BLaER1 (cell line): Measurements from ENCODE around the gene TP53.

Source experiments
- H3K27ac ChIP-seq: shearing (Covaris generic); formaldehyde crosslinking; 2 replicates; pipeline ENCODE4 v1.8.1; 2022
- H3K27me3 ChIP-seq: shearing (Covaris generic); formaldehyde crosslinking; 2 replicates; pipeline ENCODE4 v1.8.1; 2022
- H3K36me3 ChIP-seq: shearing (Covaris generic); formaldehyde crosslinking; 2 replicates; pipeline ENCODE4 v1.8.1; 2022
- H3K4me1 ChIP-seq: shearing (Covaris generic); formaldehyde crosslinking; 2 replicates; pipeline ENCODE4 v1.8.1; 2022
- H3K4me2 ChIP-seq: shearing (Covaris generic); formaldehyde crosslinking; 2 replicates; pipeline ENCODE4 v1.8.1; 2022
- H3K4me3 ChIP-seq: shearing (Covaris generic); formaldehyde crosslinking; 2 replicates; pipeline ENCODE4 v1.8.1; 2022
- H3K9ac ChIP-seq: shearing (Covaris generic); formaldehyde crosslinking; 2 replicates; pipeline ENCODE4 v1.8.1; 2022
- H3K9me3 ChIP-seq: shearing (Covaris generic); formaldehyde crosslinking; 2 replicates; pipeline ENCODE4 v1.8.1; 2022
- H4K20me1 ChIP-seq: shearing (Covaris generic); formaldehyde crosslinking; 2 replicates; pipeline ENCODE4 v1.8.1; 2022
- Cebpa-rat ChIP-seq: shearing (Covaris generic); IDR thresholded peaks from 2 replicates; pipeline ENCODE4 v1.8.1; 2022

The TP53 gene

DNA sequence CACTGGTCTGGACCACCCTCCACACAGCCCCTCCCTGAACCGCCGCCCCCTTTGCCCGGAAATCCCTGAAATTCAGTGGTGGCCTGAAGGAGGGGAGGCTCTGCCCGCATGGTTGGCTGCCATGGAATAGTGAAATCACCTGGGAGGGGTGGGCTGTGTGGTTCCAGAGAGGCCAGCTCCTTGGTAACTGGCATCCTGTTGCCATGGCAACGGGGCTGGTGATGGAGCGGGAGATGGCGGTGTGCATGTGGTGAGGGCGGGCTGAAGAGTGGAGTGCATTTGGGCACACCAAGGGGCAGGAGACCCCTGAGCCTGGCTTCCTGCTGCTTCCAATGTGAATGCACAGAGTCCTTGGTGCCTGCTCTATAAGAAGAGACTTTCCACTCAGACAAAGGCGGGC is 20.2 kb upstream of the TP53 start:
- Histone ChIP-seq H3K27me3 (peaks cover 73% of the 10 kb centered on the region), H3K36me3 (peaks cover 10% of the 10 kb centered on the region), H3K4me1 (peaks cover 30% of the 10 kb centered on the region), H3K9ac (no peak overlapping the region), H3K4me2 (no peak overlapping the region), H3K9me3 (no peaks in the 10 kb centered on the region), H4K20me1 (peaks cover 50% of the 10 kb centered on the region), H3K4me3 (no peak overlapping the region), H3K27ac (no peak overlapping the region)
- no peak for TF ChIP-seq Cebpa-rat

GRCh38 chr17:7706631-7707354 is 19.5 kb upstream of the TP53 start:
- H3K27me3 ChIP-seq: peaks cover 66% of the 10 kb centered on the region
- H3K9me3 ChIP-seq: no peaks in the 10 kb centered on the region
- no peak for TF ChIP-seq Cebpa-rat
- peaks cover 57% of the 10 kb centered on the region for H4K20me1 ChIP-seq
- no peak overlapping the region for H3K4me3 ChIP-seq
- H3K27ac ChIP-seq: no peak overlapping the region
- H3K36me3 ChIP-seq: peaks cover 17% of the 10 kb centered on the region
- peaks cover 30% of the 10 kb centered on the region for H3K4me1 ChIP-seq
- H3K9ac ChIP-seq: no peak overlapping the region
- no peak overlapping the region for H3K4me2 ChIP-seq

GRCh38 chr17:7705269-7706255 is 18.3 kb upstream of the TP53 start:
- Histone ChIP-seq H4K20me1 (peaks cover 62% of the 10 kb centered on the region), H3K27ac (no peak overlapping the region), H3K9ac (no peak overlapping the region), H3K36me3 (peaks cover 29% of the 10 kb centered on the region), H3K27me3 (peaks cover 60% of the 10 kb centered on the region), H3K4me2 (peak overlapping the region; percentile 73), H3K4me3 (peak overlapping the region; percentile 59), H3K4me1 (peaks cover 28% of the 10 kb centered on the region), H3K9me3 (no peaks in the 10 kb centered on the region)
- no peak for TF ChIP-seq Cebpa-rat

DNA sequence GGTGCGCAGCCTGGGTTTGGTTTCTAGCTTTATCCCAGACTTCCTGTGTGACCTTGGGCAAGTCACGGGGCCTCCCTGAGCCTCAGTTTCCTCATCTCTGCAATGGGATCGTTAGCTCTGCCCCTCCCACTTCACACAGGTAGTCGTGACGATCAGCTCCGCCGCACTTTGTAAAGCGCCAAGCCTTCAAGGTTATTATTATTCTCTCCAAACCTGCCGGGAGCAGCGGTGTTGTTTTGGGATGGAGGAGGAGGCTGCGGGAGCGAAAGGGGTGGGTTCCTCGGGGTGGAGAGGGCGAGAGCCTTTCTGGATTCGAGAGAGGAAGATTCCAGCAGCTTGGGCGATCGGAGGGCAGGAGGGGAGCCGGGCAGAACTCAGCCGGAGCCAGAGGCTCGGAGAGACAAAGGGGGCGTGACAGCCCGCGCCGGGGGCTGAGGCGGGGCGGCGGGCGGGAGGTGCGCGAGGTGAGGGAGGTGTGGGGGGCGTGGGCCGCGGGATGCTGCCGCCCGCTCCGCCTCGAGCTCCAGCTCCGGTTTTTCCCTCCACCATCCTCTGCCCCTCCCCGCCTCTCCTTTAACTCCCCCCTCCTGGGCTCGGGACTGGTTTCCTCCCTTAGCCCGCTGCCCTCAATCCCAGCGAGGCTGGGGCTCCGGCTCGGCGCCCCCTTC is 17.4 kb upstream of the TP53 start, which contains the start of gene EFNB3:
EFNB3 (plus strand) TSS at position 602 of the 668 bp plus-strand sequence. CDS start 397 bp downstream, outside the sequence.
- H3K4me3 ChIP-seq: peak within 1 kb of the TSS; percentile 59
- H3K9ac ChIP-seq: no peak within 1 kb of the TSS

DNA sequence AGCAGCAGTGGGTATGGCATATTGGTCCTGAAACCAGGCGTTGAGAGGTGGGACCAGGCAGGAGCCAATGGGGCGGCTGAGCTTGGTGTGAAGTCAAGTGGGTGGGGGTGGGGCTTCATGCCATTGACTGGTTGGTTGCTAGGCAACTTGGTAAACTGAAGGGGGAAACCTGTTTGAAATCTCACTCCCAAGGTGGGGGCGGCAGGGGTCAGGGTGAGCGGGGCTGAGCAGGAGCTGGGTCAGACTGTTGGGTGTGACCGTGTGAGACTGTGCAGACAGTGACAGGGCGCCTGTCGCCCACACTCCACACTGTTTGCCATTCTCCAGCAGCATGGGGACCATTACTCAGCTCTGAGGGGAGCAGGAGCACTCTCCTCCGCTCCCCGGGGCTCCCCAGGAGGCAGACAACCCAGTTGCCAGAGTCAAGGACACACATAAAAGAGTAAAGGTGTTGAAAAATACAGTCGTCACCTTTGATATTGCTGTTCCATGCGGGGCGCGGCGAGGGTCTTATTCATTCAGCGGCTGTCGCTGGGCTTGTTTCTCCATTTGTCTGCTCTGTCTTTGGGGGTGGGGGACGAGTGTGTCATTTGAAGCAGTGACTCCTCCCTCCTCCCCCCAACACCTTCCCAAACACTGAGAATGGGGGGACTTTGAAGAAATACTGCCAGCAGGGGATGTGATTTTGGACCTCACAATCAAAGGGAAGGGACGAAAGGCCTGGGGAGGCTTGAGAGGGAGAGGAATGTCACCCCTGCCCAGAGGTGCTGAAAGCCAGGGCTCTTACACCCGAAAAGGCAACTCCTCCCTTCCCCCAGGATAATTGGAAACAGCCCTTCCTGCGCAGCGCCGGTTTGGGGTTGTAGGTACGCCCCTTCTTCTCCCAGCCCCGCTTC is 16.5 kb upstream of the TP53 start:
- Histone ChIP-seq H3K9me3 (no peaks in the 10 kb centered on the region), H4K20me1 (peaks cover 62% of the 10 kb centered on the region), H3K4me2 (0 out of 2 replicates have a peak overlapping the region, but pooled peaks have one; percentile 73), H3K27me3 (peaks cover 60% of the 10 kb centered on the region), H3K36me3 (peaks cover 42% of the 10 kb centered on the region), H3K9ac (no peak overlapping the region), H3K27ac (no peak overlapping the region), H3K4me3 (no peak overlapping the region), H3K4me1 (peaks cover 18% of the 10 kb centered on the region)
- TF ChIP-seq Cebpa-rat: no peak

More for the DNA sequence above, 17.4 kb upstream of the TP53 start, which contains the start of gene EFNB3:
- no peak within 1 kb of the TSS for H3K27ac ChIP-seq
- H3K9me3 ChIP-seq: no peaks in the 10 kb centered on the region
- peak within 1 kb of the TSS; percentile 73 for H3K4me2 ChIP-seq
- peaks cover 62% of the 10 kb centered on the region for H4K20me1 ChIP-seq
- no peak for TF ChIP-seq Cebpa-rat
- H3K4me1 ChIP-seq: peaks cover 21% of the 10 kb centered on the region
- peaks cover 60% of the 10 kb centered on the region for H3K27me3 ChIP-seq
- H3K36me3 ChIP-seq: peaks cover 37% of the 10 kb centered on the region

- Histone ChIP-seq H3K36me3 (peaks cover 50% of the 10 kb centered on the region), H3K4me2 (no peak overlapping the region), H3K27ac (no peak overlapping the region), H3K4me3 (no peak overlapping the region), H3K4me1 (peaks cover 18% of the 10 kb centered on the region), H3K9ac (no peak overlapping the region), H3K27me3 (peaks cover 52% of the 10 kb centered on the region), H4K20me1 (peaks cover 62% of the 10 kb centered on the region), H3K9me3 (no peaks in the 10 kb centered on the region)
- TF ChIP-seq Cebpa-rat: no peak
Measured at GRCh38 chr17:7702776-7703175, 15.5 kb upstream of the TP53 start.

- peaks cover 60% of the 10 kb centered on the region for H3K36me3 ChIP-seq
- H3K4me1 ChIP-seq: peaks cover 18% of the 10 kb centered on the region
- no peak overlapping the region for H3K27ac ChIP-seq
- peaks cover 42% of the 10 kb centered on the region for H3K27me3 ChIP-seq
- TF ChIP-seq Cebpa-rat: no peak
- no peak overlapping the region for H3K9ac ChIP-seq
- peaks cover 52% of the 10 kb centered on the region for H4K20me1 ChIP-seq
- no peaks in the 10 kb centered on the region for H3K9me3 ChIP-seq
- H3K4me2 ChIP-seq: no peak overlapping the region
- H3K4me3 ChIP-seq: no peak overlapping the region
Measured at GRCh38 chr17:7701681-7702080, 14.4 kb upstream of the TP53 start.

DNA sequence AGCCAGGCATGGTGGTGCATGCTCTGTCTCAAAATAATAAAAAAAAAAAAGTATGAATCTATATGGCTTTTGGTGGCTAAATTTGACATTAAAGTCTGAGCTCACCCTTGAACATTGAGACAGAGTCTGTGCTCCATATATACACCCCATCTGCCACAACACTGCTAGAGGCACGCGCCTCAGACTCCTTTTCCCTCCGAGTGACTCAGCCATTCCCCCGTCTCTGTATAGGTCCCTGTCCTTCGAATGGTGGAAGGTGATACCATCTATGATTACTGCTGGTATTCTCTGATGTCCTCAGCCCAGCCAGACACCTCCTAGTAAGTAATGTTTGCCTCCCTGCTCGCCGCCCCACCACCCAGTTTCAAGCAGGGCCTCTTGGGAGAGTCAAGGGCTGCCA is 13.2 kb upstream of the TP53 start:
- H3K27ac ChIP-seq: no peak overlapping the region
- no peak overlapping the region for H3K4me2 ChIP-seq
- H3K4me3 ChIP-seq: no peak overlapping the region
- H3K36me3 ChIP-seq: peaks cover 68% of the 10 kb centered on the region
- no peak overlapping the region for H3K9ac ChIP-seq
- peaks cover 40% of the 10 kb centered on the region for H4K20me1 ChIP-seq
- peaks cover 11% of the 10 kb centered on the region for H3K4me1 ChIP-seq
- TF ChIP-seq Cebpa-rat: no peak
- peaks cover 30% of the 10 kb centered on the region for H3K27me3 ChIP-seq
- no peaks in the 10 kb centered on the region for H3K9me3 ChIP-seq
